ENCODE measurements around the gene HAND2.

DNA sequence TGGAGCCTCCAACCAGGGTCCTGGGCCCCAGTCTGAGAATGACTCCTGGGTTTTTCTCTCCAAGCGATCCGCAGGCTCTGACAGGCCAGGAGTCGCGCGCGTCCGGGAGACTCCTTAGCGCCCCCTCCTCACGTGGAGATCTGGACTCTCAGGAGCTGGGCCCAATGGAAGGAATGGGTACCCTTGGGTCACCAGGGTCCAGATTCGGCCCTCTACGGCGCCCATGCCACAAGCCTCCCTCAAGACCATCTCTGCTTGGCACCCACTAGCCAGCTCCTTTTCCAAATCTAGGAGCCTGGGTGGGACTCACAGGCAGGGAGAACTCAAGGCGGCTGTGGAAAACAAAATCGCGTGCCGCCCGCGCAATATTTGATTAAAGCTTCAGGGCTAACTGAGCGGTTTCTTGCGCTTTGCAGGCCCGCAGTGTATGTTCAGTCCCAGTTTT, 7.1 kb downstream of the HAND2 start:
- TF ChIP-seq TAF1 (IDR thresholded peaks at IDR 0.05; ENCODE audit: low read depth): no peak
- TF ChIP-seq EGR1 (IDR thresholded peaks at IDR 0.05): no peak
- TF ChIP-seq FOXM1 (IDR thresholded peaks at IDR 0.05; ENCODE audit: borderline replicate concordance, low read depth): no peak
- no peak for TF ChIP-seq RAD21 (IDR thresholded peaks at IDR 0.05; ENCODE audit: low read depth)
- TF ChIP-seq TEAD4 (IDR thresholded peaks at IDR 0.05): no peak
- no peak for TF ChIP-seq EP300 (IDR thresholded peaks at IDR 0.05; ENCODE audit: borderline replicate concordance)
- no peak for TF ChIP-seq YY1 (IDR thresholded peaks at IDR 0.05; ENCODE audit: low read depth)
- TF ChIP-seq, protein P1, sequence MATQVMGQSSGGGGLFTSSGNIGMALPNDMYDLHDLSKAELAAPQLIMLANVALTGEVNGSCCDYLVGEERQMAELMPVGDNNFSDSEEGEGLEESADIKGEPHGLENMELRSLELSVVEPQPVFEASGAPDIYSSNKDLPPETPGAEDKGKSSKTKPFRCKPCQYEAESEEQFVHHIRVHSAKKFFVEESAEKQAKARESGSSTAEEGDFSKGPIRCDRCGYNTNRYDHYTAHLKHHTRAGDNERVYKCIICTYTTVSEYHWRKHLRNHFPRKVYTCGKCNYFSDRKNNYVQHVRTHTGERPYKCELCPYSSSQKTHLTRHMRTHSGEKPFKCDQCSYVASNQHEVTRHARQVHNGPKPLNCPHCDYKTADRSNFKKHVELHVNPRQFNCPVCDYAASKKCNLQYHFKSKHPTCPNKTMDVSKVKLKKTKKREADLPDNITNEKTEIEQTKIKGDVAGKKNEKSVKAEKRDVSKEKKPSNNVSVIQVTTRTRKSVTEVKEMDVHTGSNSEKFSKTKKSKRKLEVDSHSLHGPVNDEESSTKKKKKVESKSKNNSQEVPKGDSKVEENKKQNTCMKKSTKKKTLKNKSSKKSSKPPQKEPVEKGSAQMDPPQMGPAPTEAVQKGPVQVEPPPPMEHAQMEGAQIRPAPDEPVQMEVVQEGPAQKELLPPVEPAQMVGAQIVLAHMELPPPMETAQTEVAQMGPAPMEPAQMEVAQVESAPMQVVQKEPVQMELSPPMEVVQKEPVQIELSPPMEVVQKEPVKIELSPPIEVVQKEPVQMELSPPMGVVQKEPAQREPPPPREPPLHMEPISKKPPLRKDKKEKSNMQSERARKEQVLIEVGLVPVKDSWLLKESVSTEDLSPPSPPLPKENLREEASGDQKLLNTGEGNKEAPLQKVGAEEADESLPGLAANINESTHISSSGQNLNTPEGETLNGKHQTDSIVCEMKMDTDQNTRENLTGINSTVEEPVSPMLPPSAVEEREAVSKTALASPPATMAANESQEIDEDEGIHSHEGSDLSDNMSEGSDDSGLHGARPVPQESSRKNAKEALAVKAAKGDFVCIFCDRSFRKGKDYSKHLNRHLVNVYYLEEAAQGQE (IDR thresholded peaks at IDR 0.05; ENCODE audit: low read depth): no peak
- TF ChIP-seq, protein P2, sequence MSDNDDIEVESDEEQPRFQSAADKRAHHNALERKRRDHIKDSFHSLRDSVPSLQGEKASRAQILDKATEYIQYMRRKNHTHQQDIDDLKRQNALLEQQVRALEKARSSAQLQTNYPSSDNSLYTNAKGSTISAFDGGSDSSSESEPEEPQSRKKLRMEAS (IDR thresholded peaks at IDR 0.05): no peak
- TF ChIP-seq CEBPB (IDR thresholded peaks at IDR 0.05): no peak
- TF ChIP-seq CREB1 (IDR thresholded peaks at IDR 0.05; ENCODE audit: low read depth): no peak
- TF ChIP-seq NFIC (IDR thresholded peaks at IDR 0.05): no peak
- TF ChIP-seq, protein P3, sequence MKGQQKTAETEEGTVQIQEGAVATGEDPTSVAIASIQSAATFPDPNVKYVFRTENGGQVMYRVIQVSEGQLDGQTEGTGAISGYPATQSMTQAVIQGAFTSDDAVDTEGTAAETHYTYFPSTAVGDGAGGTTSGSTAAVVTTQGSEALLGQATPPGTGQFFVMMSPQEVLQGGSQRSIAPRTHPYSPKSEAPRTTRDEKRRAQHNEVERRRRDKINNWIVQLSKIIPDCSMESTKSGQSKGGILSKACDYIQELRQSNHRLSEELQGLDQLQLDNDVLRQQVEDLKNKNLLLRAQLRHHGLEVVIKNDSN (IDR thresholded peaks at IDR 0.05): no peak

Measured in Ishikawa (cell line).